GM13976 (cell line): ENCODE measurements around the gene GCN1.
"Not testable (repeated sequence)": the region's sequence is repeated elsewhere in the genome, so short reads cannot be mapped to it uniquely, and the experiment has no call there.

Source experiments
- DNase-seq: peaks from one replicate; pipeline ENCODE4 v3.0.0; 2012; ENCODE audit warnings: low spot score
- CTCF ChIP-seq: IDR thresholded peaks from 2 replicates; pipeline ENCODE4 v1.5.1; 2012; ENCODE audit warnings: borderline replicate concordance, mild to moderate bottlenecking; ENCODE audit not compliant: insufficient read depth; ENCODE audit errors: extremely low read depth, missing control alignments, control extremely low read depth
- in situ Hi-C: fragments of 300-500 bp; cut with MboI; formaldehyde crosslinking; loops from one replicate; pipeline ENCODE4 v1.12.0; 2022; ENCODE audit warnings: low sequenced_read_pairs, mixed read lengths, inconsistent platforms; ENCODE audit not compliant: unreplicated experiment

GCN1 gene

GRCh38 chr12:120211243-120211903 is 16.9 kb upstream of the GCN1 start:
- in situ Hi-C loops = no loop called here
- no peak for TF ChIP-seq CTCF
- no peak for DNase-seq

- no peak for DNase-seq
- TF ChIP-seq CTCF = no peak
- in situ Hi-C loops = no loop called here
These were observed 15.3 kb upstream of the GCN1 start for GRCh38 chr12:120209851-120210250.

DNA sequence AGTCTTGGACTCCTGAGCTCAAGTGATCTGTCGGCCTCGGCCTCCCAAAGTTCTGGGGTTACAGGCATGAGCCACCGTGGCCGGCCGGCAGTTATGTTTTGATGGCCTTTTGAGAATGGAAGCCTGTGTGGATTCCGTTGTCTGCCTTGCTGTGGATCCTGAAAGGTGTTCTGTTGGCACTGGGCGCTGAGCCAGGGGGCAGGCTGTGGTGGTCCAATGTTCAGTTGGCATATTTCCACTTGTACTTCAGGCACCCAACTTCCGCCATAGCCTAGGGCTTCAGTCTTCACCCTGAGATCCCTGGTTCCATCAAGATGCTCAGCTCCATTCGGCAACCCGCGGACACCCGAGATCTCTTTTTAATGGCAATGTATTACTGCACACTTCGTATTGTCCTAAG is 12.7 kb upstream of the GCN1 start:
- DNase-seq = no peak
- in situ Hi-C loops = no loop called here
- no peak for TF ChIP-seq CTCF

- DNase-seq, in situ Hi-C loops: not testable (repeated sequence)
These were observed 12.3 kb upstream of the GCN1 start for GRCh38 chr12:120206781-120207180.

GRCh38 chr12:120206228-120206627 is 11.7 kb upstream of the GCN1 start:
- no peak for TF ChIP-seq CTCF
- in situ Hi-C loops = no loop called here
- no peak for DNase-seq

- DNase-seq = no peak
- TF ChIP-seq CTCF = no peak
- in situ Hi-C loops = no loop called here
These were observed 9.7 kb upstream of the GCN1 start for GRCh38 chr12:120204171-120204570.

DNA sequence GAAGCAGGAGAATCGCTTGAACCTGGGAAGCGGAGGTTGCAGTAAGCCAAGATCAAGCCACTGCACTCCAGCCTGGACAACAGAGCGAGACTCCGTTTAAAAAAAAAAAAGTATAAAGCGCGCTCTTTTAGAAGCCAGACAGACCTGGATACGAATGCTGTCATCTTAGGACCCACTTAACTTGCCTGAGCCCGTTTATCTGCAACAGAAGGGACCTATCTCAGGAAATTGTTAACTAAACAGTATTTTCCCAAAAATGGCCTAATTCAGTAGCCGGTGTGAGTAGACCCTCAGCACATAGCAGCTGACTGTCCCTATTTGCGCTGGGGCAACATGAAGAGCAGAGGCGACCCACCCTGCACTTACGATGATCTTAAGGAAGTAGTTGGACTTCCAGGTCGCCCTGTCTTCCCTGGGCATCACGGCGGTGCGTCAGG is 5.9 kb upstream of the GCN1 start:
- DNase-seq = no peak
- TF ChIP-seq CTCF = no peak
- in situ Hi-C loops = no loop called here
